ENCODE data around the gene MRPL14. TPM values are rescaled to one million over a fixed set of nuclear protein-coding genes. Genes with fewer than 3 reads are reported as not detected.

Gene MRPL14
- total RNA-seq, 1 experiment from 2014 or later, result 69.6 TPM

- Histone ChIP-seq H3K4me3 (replicated peaks in 1 of 2; ENCODE audit: low read depth in 1 of 2, low read length in 2 of 2) (no peak overlapping the region), H2AFZ (ENCODE audit: low read depth, low read length, poor library complexity, severe bottlenecking) (no peak overlapping the region), H3K79me2 (ENCODE audit: insufficient read depth, low read length) (no peaks in the 10 kb centered on the region), H3K27ac (ENCODE audit: low read depth, low read length) (no peak overlapping the region), H3K9me3 (ENCODE audit: control insufficient read depth in 1 of 2, insufficient read depth in 1 of 2, low read depth in 1 of 2, low read length in 2 of 2) (no peaks in the 10 kb centered on the region), H3K9ac (ENCODE audit: low read length) (no peak overlapping the region), H3K4me2 (ENCODE audit: low read length) (no peak overlapping the region), H3K4me1 (ENCODE audit: control insufficient read depth in 1 of 2, insufficient read depth in 2 of 2, low read length in 2 of 2) (no peaks in the 10 kb centered on the region; a peak in 1 of 4 replicates), H4K20me1 (ENCODE audit: insufficient read depth) (no peaks in the 10 kb centered on the region), H3K36me3 (ENCODE audit: control insufficient read depth in 1 of 2, insufficient read depth in 2 of 2, low read length in 2 of 2) (0 out of 4 replicates have a peak, but pooled peaks cover 0 to 2% of the 10 kb centered on the region in 2 experiments), H3K9me2 (ENCODE audit: insufficient read depth) (no peaks in the 10 kb centered on the region), H3K27me3 (ENCODE audit: insufficient read depth, low read length) (no peaks in the 10 kb centered on the region)
- BruUV-seq (replicated peaks), result no TSS peak
- no peak for DNase-seq (ENCODE audit: low read depth, low spot score)
- RAD21 ChIA-PET (ENCODE audit: low non-redundant PET in 1 of 2, low total read pairs in 2 of 2, uncharacterized antibody in 2 of 2, unreplicated experiment in 2 of 2), result interaction anchor here in 1 of 2 experiments (0.6 kb wide), 1 partner anchor 10 kb away, joined by 4 read pairs; no protein-coding TSS in a partner anchor
- intact Hi-C loops (cut with micrococcal nuclease), result no loop called here
- TF ChIP-seq CEBPB (IDR thresholded peaks at IDR 0.05; ENCODE audit: low read depth) (no peak), ATF3 (IDR thresholded peaks at IDR 0.05) (no peak), EZH2 (IDR thresholded peaks at IDR 0.05) (no peak), FOSL1 (IDR thresholded peaks at IDR 0.05; ENCODE audit: low read depth) (no peak), ZFX (IDR thresholded peaks at IDR 0.05) (no peak), POLR2A (IDR thresholded peaks at IDR 0.05; ENCODE audit: borderline replicate concordance, extremely low read depth, insufficient read depth, insufficient read length) (no peak), RAD21 (IDR thresholded peaks at IDR 0.05; ENCODE audit: low read depth) (no peak), EGR1 (IDR thresholded peaks at IDR 0.05; ENCODE audit: low read depth) (no peak), TCF7L2 (IDR thresholded peaks at IDR 0.05; ENCODE audit: borderline replicate concordance, extremely low read depth, insufficient read depth, insufficient read length) (no peak), JUND (IDR thresholded peaks at IDR 0.05) (no peak), YY1 (IDR thresholded peaks at IDR 0.05; ENCODE audit: extremely low read depth, insufficient replicate concordance, low read depth, low read length) (no peak), SRF (IDR thresholded peaks at IDR 0.05; ENCODE audit: low read depth) (no peak), ELF1 (IDR thresholded peaks at IDR 0.05; ENCODE audit: borderline replicate concordance, low read depth) (no peak), CTCF (IDR thresholded peaks at IDR 0.05 in 2 of 3, conservative IDR thresholded peaks at IDR 0.05 in 1 of 3; ENCODE audit: borderline replicate concordance in 1 of 3, insufficient read depth in 1 of 3, low read depth in 2 of 3, low read length in 2 of 3) (no peak), SP1 (IDR thresholded peaks at IDR 0.05; ENCODE audit: low read depth) (no peak), SIN3A (IDR thresholded peaks at IDR 0.05; ENCODE audit: low read depth) (no peak), ZNF274 (IDR thresholded peaks at IDR 0.05; ENCODE audit: low read depth, low read length) (no peak), REST (IDR thresholded peaks at IDR 0.05; ENCODE audit: low read depth) (no peak)
- TF ChIP-seq, protein P1, sequence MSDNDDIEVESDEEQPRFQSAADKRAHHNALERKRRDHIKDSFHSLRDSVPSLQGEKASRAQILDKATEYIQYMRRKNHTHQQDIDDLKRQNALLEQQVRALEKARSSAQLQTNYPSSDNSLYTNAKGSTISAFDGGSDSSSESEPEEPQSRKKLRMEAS (IDR thresholded peaks at IDR 0.05), result no peak
- TF ChIP-seq, protein P2, sequence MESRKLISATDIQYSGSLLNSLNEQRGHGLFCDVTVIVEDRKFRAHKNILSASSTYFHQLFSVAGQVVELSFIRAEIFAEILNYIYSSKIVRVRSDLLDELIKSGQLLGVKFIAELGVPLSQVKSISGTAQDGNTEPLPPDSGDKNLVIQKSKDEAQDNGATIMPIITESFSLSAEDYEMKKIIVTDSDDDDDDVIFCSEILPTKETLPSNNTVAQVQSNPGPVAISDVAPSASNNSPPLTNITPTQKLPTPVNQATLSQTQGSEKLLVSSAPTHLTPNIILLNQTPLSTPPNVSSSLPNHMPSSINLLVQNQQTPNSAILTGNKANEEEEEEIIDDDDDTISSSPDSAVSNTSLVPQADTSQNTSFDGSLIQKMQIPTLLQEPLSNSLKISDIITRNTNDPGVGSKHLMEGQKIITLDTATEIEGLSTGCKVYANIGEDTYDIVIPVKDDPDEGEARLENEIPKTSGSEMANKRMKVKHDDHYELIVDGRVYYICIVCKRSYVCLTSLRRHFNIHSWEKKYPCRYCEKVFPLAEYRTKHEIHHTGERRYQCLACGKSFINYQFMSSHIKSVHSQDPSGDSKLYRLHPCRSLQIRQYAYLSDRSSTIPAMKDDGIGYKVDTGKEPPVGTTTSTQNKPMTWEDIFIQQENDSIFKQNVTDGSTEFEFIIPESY (IDR thresholded peaks at IDR 0.05; ENCODE audit: extremely low read depth, insufficient replicate concordance, low read length), result no peak
- CTCF ChIA-PET, result no interaction called here
- POLR2A ChIA-PET, result no interaction called here
- ATAC-seq, result no peak
Observed at GRCh38 chr6:44093066-44093465, 34.2 kb downstream of the MRPL14 start.

Measured in HCT116 (cell line).